Vagina (tissue), 2 donors: Measurements from ENCODE around the gene DGKD. TPM values are rescaled to one million over a fixed set of nuclear protein-coding genes. Genes with fewer than 3 reads are reported as not detected.

Source experiments
- DNase-seq, 2 donors: peaks; one replicate each; pipeline ENCODE4 v3.0.0-alpha.2; 2017; ENCODE audit errors: extremely low spot score in 2 of 2
- H3K27ac ChIP-seq: fragments of 200-600 bp; sonication (generic); one replicate; pipeline ENCODE4 v1.5.1; 2019
- H3K27me3 ChIP-seq: fragments of 200-600 bp; sonication (generic); one replicate; pipeline ENCODE4 v1.5.1; 2019
- H3K36me3 ChIP-seq, 2 donors: fragments of 200-600 bp; sonication (generic); one replicate each; pipeline ENCODE4 v1.5.1; 2017 to 2019
- H3K4me1 ChIP-seq: fragments of 200-600 bp; sonication (generic); one replicate; pipeline ENCODE4 v1.5.1; 2019
- H3K4me3 ChIP-seq, 2 donors: fragments of 200-600 bp; sonication (generic); 1 replicate in 1 of 2; 2 replicates in 1 of 2; pipeline ENCODE4 v1.5.1; 2016 to 2019
- H3K9me3 ChIP-seq: fragments of 200-600 bp; sonication (generic); one replicate; pipeline ENCODE4 v1.5.1; 2019
- CTCF ChIP-seq, 3 experiments: fragments of 450-650 bp in 2 of 3; fragments of 200-600 bp in 1 of 3; sonication (generic) in 1 of 3; IDR thresholded peaks; one replicate each; pipeline ENCODE4 v1.5.1; 2017 to 2019; ENCODE audit warnings: antibody characterized with exemption in 3 of 3, mild to moderate bottlenecking in 2 of 3, moderate library complexity in 2 of 3
- POLR2A ChIP-seq, 2 donors: fragments of 450-650 bp; IDR thresholded peaks; one replicate each; pipeline ENCODE4 v1.6.1; 2017; ENCODE audit warnings: antibody characterized with exemption in 2 of 2, mild to moderate bottlenecking in 2 of 2, moderate library complexity in 2 of 2
- POLR2AphosphoS5 ChIP-seq, 2 donors: sonication (generic); formaldehyde crosslinking; IDR thresholded peaks; one replicate each; pipeline ENCODE4 v1.9.0; 2017; ENCODE audit warnings: antibody characterized with exemption in 2 of 2, mild to moderate bottlenecking in 2 of 2, low read depth in 1 of 2; ENCODE audit not compliant: insufficient read depth in 1 of 2
- intact Hi-C: fragments of 100-400 bp; cut with DNase I; formaldehyde crosslinking; loops from one replicate; pipeline ENCODE4 v1.15.1; 2023
- total RNA-seq: library from RNA; depleted of rRNA; stranded (reverse); fragments of >200 nt; gene quantifications from one replicate; pipeline ENCODE4 v1.2.3, GENCODE V29; 2016

Gene DGKD
- total RNA-seq, 1 donor from 2014 or later: 13.3 TPM

- H3K9me3 ChIP-seq: no peaks in the 10 kb centered on the region
- no peak for TF ChIP-seq CTCF (IDR thresholded peaks at IDR 0.05)
- no peak for TF ChIP-seq POLR2AphosphoS5 (IDR thresholded peaks at IDR 0.05; ENCODE audit: insufficient read depth in 1 of 2, low read depth in 1 of 2)
- no peak for TF ChIP-seq POLR2A (IDR thresholded peaks at IDR 0.05)
- no peaks in the 10 kb centered on the region for H3K27me3 ChIP-seq
- no peaks in the 10 kb centered on the region for H3K36me3 ChIP-seq
- intact Hi-C loops: loop anchor here (2.0 kb wide), 1 partner anchor 88 kb away; no protein-coding TSS in a partner anchor
- H3K4me3 ChIP-seq: peak overlapping the region; percentile 61 to 75
- H3K4me1 ChIP-seq: peaks cover 32% of the 10 kb centered on the region
- DNase-seq: no peak
- H3K27ac ChIP-seq: no peak overlapping the region
Observed at GRCh38 chr2:233354971-233355574, 779 bp downstream of the DGKD start.

GRCh38 chr2:233355916-233356315 is 1.6 kb downstream of the DGKD start:
- TF ChIP-seq POLR2A (IDR thresholded peaks at IDR 0.05) (no peak), POLR2AphosphoS5 (IDR thresholded peaks at IDR 0.05; ENCODE audit: insufficient read depth in 1 of 2, low read depth in 1 of 2) (no peak), CTCF (IDR thresholded peaks at IDR 0.05) (no peak)
- Histone ChIP-seq H3K4me1 (peaks cover 32% of the 10 kb centered on the region), H3K27me3 (no peaks in the 10 kb centered on the region), H3K36me3 (no peaks in the 10 kb centered on the region), H3K27ac (no peak overlapping the region), H3K9me3 (no peaks in the 10 kb centered on the region), H3K4me3 (peak overlapping the region in 1 of 2 donors; percentile 75)
- DNase-seq: no peak
- intact Hi-C loops: loop anchor here (2.0 kb wide), 1 partner anchor 87 kb away; no protein-coding TSS in a partner anchor

GRCh38 chr2:233356546-233357308 is 2.4 kb downstream of the DGKD start:
- Histone ChIP-seq H3K27me3 (no peaks in the 10 kb centered on the region), H3K9me3 (no peaks in the 10 kb centered on the region), H3K4me3 (no peak overlapping the region), H3K27ac (no peak overlapping the region), H3K36me3 (no peaks in the 10 kb centered on the region), H3K4me1 (peaks cover 32% of the 10 kb centered on the region)
- intact Hi-C loops: no loop called here
- no peak for DNase-seq
- TF ChIP-seq CTCF (IDR thresholded peaks at IDR 0.05) (no peak), POLR2AphosphoS5 (IDR thresholded peaks at IDR 0.05; ENCODE audit: insufficient read depth in 1 of 2, low read depth in 1 of 2) (no peak), POLR2A (IDR thresholded peaks at IDR 0.05) (no peak)

- no peak overlapping the region for H3K27ac ChIP-seq
- DNase-seq: no peak
- no peak overlapping the region for H3K4me3 ChIP-seq
- H3K9me3 ChIP-seq: no peaks in the 10 kb centered on the region
- peaks cover 0 to under 1% of the 10 kb centered on the region in 2 donors for H3K36me3 ChIP-seq
- H3K27me3 ChIP-seq: no peaks in the 10 kb centered on the region
- TF ChIP-seq POLR2AphosphoS5 (IDR thresholded peaks at IDR 0.05; ENCODE audit: insufficient read depth in 1 of 2, low read depth in 1 of 2) (no peak), POLR2A (IDR thresholded peaks at IDR 0.05) (no peak), CTCF (IDR thresholded peaks at IDR 0.05) (no peak)
- peaks cover 29% of the 10 kb centered on the region for H3K4me1 ChIP-seq
- intact Hi-C loops: no loop called here
Observed at GRCh38 chr2:233358335-233358734, 4.0 kb downstream of the DGKD start.

- Histone ChIP-seq H3K4me3 (no peak overlapping the region), H3K9me3 (no peaks in the 10 kb centered on the region), H3K27ac (no peak overlapping the region), H3K27me3 (no peaks in the 10 kb centered on the region), H3K4me1 (peaks cover 23% of the 10 kb centered on the region), H3K36me3 (peaks cover 0 to 7% of the 10 kb centered on the region in 2 donors)
- DNase-seq: no peak
- intact Hi-C loops: no loop called here
- TF ChIP-seq POLR2A (IDR thresholded peaks at IDR 0.05) (no peak), POLR2AphosphoS5 (IDR thresholded peaks at IDR 0.05; ENCODE audit: insufficient read depth in 1 of 2, low read depth in 1 of 2) (no peak), CTCF (IDR thresholded peaks at IDR 0.05) (no peak)
Observed at GRCh38 chr2:233358947-233359346, 4.7 kb downstream of the DGKD start.
